Activated B cell treated with CpG ODN at 0.5 μM for 24 hours (primary cell): ENCODE data around the gene MEIOSIN. TPM values are rescaled to one million over a fixed set of nuclear protein-coding genes. Genes with fewer than 3 reads are reported as not detected.
A peak's percentile ranks its signal among the peaks of the same experiment; 100 is the strongest.

ENCODE experiments used
- ATAC-seq: fragments of 200-7000 bp; cut with Tn5 transposase; one replicate; pipeline ENCODE4 v1.10.0; 2021; ENCODE audit warnings: low read depth, mild to moderate bottlenecking, moderate library complexity
- CTCF ChIA-PET: fragments of 350-600 bp; sonication (Branson Sonifier 250); formaldehyde crosslinking; loops from one replicate; lab custom pipeline; 2021; ENCODE audit warnings: antibody characterized with exemption; lab: Charles Lee
- POLR2A ChIA-PET: fragments of 350-600 bp; sonication (Branson Sonifier 250); formaldehyde crosslinking; loops from one replicate; lab custom pipeline; 2021; ENCODE audit warnings: antibody characterized with exemption; lab: Charles Lee
- DNase-seq: peaks from one replicate; pipeline ENCODE4 v3.0.0; 2022
- H3K27ac Mint-ChIP-seq: one replicate; pipeline ENCODE4 v1.8.0; 2020; ENCODE audit warnings: mixed read lengths
- H3K27me3 Mint-ChIP-seq: one replicate; pipeline ENCODE4 v1.8.0; 2021; ENCODE audit warnings: mixed read lengths
- H3K36me3 Mint-ChIP-seq: one replicate; pipeline ENCODE4 v1.8.0; 2021; ENCODE audit warnings: low read depth, mixed read lengths
- H3K4me1 Mint-ChIP-seq: one replicate; pipeline ENCODE4 v1.8.0; 2021; ENCODE audit warnings: mixed read lengths
- H3K4me3 Mint-ChIP-seq: one replicate; pipeline ENCODE4 v1.8.0; 2020; ENCODE audit warnings: mild to moderate bottlenecking, mixed read lengths
- H3K9me3 Mint-ChIP-seq: one replicate; pipeline ENCODE4 v1.8.0; 2020; ENCODE audit warnings: mixed read lengths
- CTCF ChIP-seq: fragments of 200-600 bp; IDR thresholded peaks from one replicate; pipeline ENCODE4 v1.8.0; 2022; ENCODE audit warnings: antibody characterized with exemption, mild to moderate bottlenecking
- intact Hi-C: fragments of 100-400 bp; cut with micrococcal nuclease; formaldehyde crosslinking; loops from one replicate; pipeline ENCODE4 v1.15.1; 2024
- total RNA-seq: library from RNA; stranded (reverse); gene quantifications from 2 replicates; pipeline ENCODE4 v1.2.3, GENCODE V29; 2022

MEIOSIN gene
- total RNA-seq, 1 donor from 2014 or later: not detected

- no peaks in the 10 kb centered on the region for H3K27me3 Mint-ChIP-seq
- peak within 1 kb of the TSS; percentile 94 for H3K4me3 Mint-ChIP-seq
- peaks cover 30% of the 10 kb centered on the region for H3K4me1 Mint-ChIP-seq
- DNase-seq (peak; percentile 90), ATAC-seq (peak; percentile 86)
- H3K36me3 Mint-ChIP-seq: peaks cover 57% of the 10 kb centered on the region
- POLR2A ChIA-PET: interaction anchor here (0.6 to 4.4 kb wide), 37 partner anchors 8 to 922 kb away, joined by 3 to 123 read pairs (median 5); partner anchors contain the start of genes DMWD, FBXO46, FOSB and GIPR
- H3K9me3 Mint-ChIP-seq: no peaks in the 10 kb centered on the region
- intact Hi-C loops: loop anchor here (1.0 to 5.0 kb wide), 14 partner anchors 11 to 242 kb away; partner anchors contain the start of genes DMWD, FBXO46, IRF2BP1 and OPA3
- H3K27ac Mint-ChIP-seq: peak within 1 kb of the TSS; percentile 98
- no peak for TF ChIP-seq CTCF
- CTCF ChIA-PET: interaction anchor here (1.0 to 3.8 kb wide), 15 partner anchors 11 to 253 kb away, joined by 3 to 36 read pairs (median 7); partner anchors contain the start of genes DMWD, FBXO46 and SIX5
These were observed 40.8 kb upstream of the MEIOSIN start, which contains the start of gene QPCTL for GRCh38 chr19:45692187-45693105. QPCTL (plus strand) TSS chr19:45692666; CDS start chr19:45692704, 38 bp downstream.

DNA sequence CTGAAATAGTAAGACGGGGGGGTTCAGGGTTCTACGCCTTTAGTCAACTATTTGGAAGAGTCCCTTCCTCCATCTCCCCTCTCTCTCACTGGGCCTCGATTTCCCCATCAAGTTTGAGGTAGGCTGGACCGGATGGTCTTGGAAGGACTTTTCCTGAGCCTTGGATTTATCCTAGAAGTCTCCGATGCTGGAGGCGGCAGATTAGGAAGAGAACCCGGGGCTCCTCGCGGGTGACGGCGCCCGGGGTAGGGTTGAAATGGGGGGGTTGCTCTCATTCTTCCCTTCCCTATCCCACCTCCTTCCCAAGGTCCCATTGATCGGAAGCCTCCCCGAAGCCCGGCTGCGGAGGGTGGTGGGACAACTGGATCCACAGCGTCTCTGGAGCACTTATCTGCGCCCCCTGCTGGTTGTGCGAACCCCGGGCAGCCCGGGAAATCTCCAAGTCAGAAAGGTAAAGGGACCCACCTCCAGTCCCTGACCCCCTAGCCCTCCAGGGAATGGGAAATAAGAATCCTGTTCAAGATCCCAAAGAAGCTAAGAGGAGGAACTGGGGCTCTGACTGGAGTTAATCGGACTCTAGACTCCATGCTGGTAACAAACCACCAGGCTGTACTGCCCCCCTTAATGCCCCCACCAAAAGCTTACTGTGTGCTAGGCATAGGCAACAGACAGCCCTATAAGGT, 40.0 kb upstream of the MEIOSIN start:
- Mint-ChIP-seq H3K4me1 (peaks cover 32% of the 10 kb centered on the region), H3K4me3 (peak overlapping the region; percentile 94), H3K27ac (peak overlapping the region; percentile 98), H3K36me3 (peaks cover 52% of the 10 kb centered on the region), H3K27me3 (no peaks in the 10 kb centered on the region), H3K9me3 (no peaks in the 10 kb centered on the region)
- CTCF ChIA-PET: interaction anchor here (0.6 to 3.8 kb wide), 19 partner anchors 12 to 254 kb away, joined by 3 to 36 read pairs (median 6); partner anchors contain the start of genes DMWD, FBXO46, OPA3 and SIX5
- POLR2A ChIA-PET: interaction anchor here (0.5 to 4.4 kb wide), 30 partner anchors 7 to 923 kb away, joined by 3 to 123 read pairs (median 7); partner anchors contain the start of genes FBXO46, FOSB, GIPR and IRF2BP1
- peak; percentile 90 for TF ChIP-seq CTCF
- ATAC-seq (no peak), DNase-seq (peak; percentile 72)
- intact Hi-C loops: loop anchor here (1.0 to 5.0 kb wide), 5 partner anchors 16 to 242 kb away; partner anchors contain the start of genes DMWD and VASP

GRCh38 chr19:45701676-45702075, 31.6 kb upstream of the MEIOSIN start:
- POLR2A ChIA-PET: interaction anchor here (0.9 kb wide), 1 partner anchor 9 kb away, joined by 4 read pairs; the partner anchor contains the start of gene QPCTL
- DNase-seq (no peak), ATAC-seq (no peak)
- Mint-ChIP-seq H3K27me3 (no peaks in the 10 kb centered on the region), H3K4me3 (no peak overlapping the region), H3K27ac (no peak overlapping the region), H3K4me1 (peaks cover 18% of the 10 kb centered on the region), H3K36me3 (peaks cover 36% of the 10 kb centered on the region), H3K9me3 (no peaks in the 10 kb centered on the region)
- TF ChIP-seq CTCF: no peak
- intact Hi-C loops: no loop called here
- CTCF ChIA-PET: no interaction called here

DNA sequence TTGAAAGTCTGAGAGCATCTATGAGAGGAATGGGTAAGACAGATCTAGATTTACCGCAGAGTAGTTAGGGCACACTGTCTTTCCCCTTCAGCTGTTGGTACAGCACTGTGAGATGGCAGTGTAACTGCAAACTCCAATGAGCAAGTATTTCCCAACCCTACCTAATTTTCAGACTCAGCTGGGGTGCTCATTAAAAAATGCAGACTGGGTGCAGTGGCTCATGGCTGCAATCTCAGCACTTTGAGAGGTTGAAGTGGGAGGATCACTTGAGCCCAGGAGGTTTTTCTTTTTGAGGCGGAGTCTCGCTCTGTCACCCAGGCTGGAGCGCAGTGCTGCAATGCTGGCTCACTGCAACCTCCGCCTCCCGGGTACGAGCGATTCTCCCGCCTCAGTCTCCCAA, 28.1 kb upstream of the MEIOSIN start:
- H3K27ac Mint-ChIP-seq: no peak overlapping the region
- TF ChIP-seq CTCF: no peak
- H3K9me3 Mint-ChIP-seq: no peaks in the 10 kb centered on the region
- ChIA-PET POLR2A (interaction anchor here (1.0 to 5.1 kb wide), 4 partner anchors 12 to 64 kb away, joined by 3 to 74 read pairs (median 16); partner anchors contain the start of genes FBXO46, QPCTL and SIX5), CTCF (interaction anchor here (0.6 to 5.5 kb wide), 2 partner anchors 12 to 755 kb away, joined by 3 to 36 read pairs; partner anchors contain the start of genes QPCTL and SNRPD2)
- H3K4me3 Mint-ChIP-seq: no peak overlapping the region
- ATAC-seq (no peak), DNase-seq (no peak)
- peaks cover 31% of the 10 kb centered on the region for H3K4me1 Mint-ChIP-seq
- peaks cover 35% of the 10 kb centered on the region for H3K36me3 Mint-ChIP-seq
- intact Hi-C loops: no loop called here
- H3K27me3 Mint-ChIP-seq: no peaks in the 10 kb centered on the region
